ENCODE data around the gene IL3.

DNA sequence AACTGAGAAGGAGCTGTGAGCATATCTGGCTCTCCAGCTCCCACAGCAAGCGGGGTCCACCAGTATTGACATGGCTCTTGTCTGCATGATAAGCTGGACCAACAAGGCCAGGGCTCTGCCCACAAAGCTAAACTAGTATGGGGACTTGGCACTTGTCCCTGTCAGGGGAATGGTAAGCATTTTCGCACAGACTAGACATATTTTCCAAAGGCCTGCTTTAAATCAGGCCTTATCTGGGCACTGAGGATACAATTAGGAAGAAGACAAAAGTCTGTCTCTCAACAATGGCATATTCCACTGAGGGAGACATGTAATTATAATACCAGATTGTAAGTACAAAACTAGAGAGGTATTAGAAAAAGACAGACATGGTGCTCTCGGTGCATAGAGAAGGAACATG lies 45.2 kb downstream of the IL3 start:
- TF ChIP-seq, protein P1, sequence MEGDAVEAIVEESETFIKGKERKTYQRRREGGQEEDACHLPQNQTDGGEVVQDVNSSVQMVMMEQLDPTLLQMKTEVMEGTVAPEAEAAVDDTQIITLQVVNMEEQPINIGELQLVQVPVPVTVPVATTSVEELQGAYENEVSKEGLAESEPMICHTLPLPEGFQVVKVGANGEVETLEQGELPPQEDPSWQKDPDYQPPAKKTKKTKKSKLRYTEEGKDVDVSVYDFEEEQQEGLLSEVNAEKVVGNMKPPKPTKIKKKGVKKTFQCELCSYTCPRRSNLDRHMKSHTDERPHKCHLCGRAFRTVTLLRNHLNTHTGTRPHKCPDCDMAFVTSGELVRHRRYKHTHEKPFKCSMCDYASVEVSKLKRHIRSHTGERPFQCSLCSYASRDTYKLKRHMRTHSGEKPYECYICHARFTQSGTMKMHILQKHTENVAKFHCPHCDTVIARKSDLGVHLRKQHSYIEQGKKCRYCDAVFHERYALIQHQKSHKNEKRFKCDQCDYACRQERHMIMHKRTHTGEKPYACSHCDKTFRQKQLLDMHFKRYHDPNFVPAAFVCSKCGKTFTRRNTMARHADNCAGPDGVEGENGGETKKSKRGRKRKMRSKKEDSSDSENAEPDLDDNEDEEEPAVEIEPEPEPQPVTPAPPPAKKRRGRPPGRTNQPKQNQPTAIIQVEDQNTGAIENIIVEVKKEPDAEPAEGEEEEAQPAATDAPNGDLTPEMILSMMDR (IDR thresholded peaks at IDR 0.05): no peak
- no peak for TF ChIP-seq POLR2A (IDR thresholded peaks at IDR 0.05)
